Measurements from ENCODE around the gene GPLD1. TPM values are rescaled to one million over a fixed set of nuclear protein-coding genes. Genes with fewer than 3 reads are reported as not detected.

GPLD1 gene
- total RNA-seq, 1 donor from 2014 or later: 4.8 TPM

GRCh38 chr6:24497254-24497970 lies 8.0 kb upstream of the GPLD1 start:
- Mint-ChIP-seq H3K9me3 (peaks cover 9% of the 10 kb centered on the region), H3K36me3 (peaks cover 19% of the 10 kb centered on the region)

GRCh38 chr6:24494821-24495795 lies 5.7 kb upstream of the GPLD1 start, which contains the start of gene ALDH5A1:
TSS of gene ALDH5A1 (plus strand) at chr6:24494969. CDS start at chr6:24494997, 28 bp downstream.
- no peak for TF ChIP-seq CTCF (IDR thresholded peaks at IDR 0.05; ENCODE audit: unreplicated experiment)
- peak within 1 kb of the TSS; percentile 7 for H3K27ac Mint-ChIP-seq

More at GRCh38 chr6:24497254-24497970, 8.0 kb upstream of the GPLD1 start:
- Mint-ChIP-seq H3K27me3 (ENCODE audit: low read depth) (no peaks in the 10 kb centered on the region), H3K27ac (no peak overlapping the region), H3K4me3 (no peak overlapping the region), H3K4me1 (peaks cover 4% of the 10 kb centered on the region)
- no peak for DNase-seq (ENCODE audit: low spot score in 2 of 2, unreplicated experiment in 2 of 2)
- no peak for TF ChIP-seq CTCF (IDR thresholded peaks at IDR 0.05; ENCODE audit: unreplicated experiment)

GRCh38 chr6:24493945-24494820 lies 4.8 kb upstream of the GPLD1 start:
- peaks cover 19% of the 10 kb centered on the region for H3K36me3 Mint-ChIP-seq
- H3K4me3 Mint-ChIP-seq: peak overlapping the region; percentile 73
- no peak overlapping the region for H3K27ac Mint-ChIP-seq
- DNase-seq (ENCODE audit: low spot score in 2 of 2, unreplicated experiment in 2 of 2): no peak
- peaks cover 9% of the 10 kb centered on the region for H3K9me3 Mint-ChIP-seq
- no peaks in the 10 kb centered on the region for H3K27me3 Mint-ChIP-seq (ENCODE audit: low read depth)
- peaks cover 4% of the 10 kb centered on the region for H3K4me1 Mint-ChIP-seq
- no peak for TF ChIP-seq CTCF (IDR thresholded peaks at IDR 0.05; ENCODE audit: unreplicated experiment)

More at GRCh38 chr6:24494821-24495795, 5.7 kb upstream of the GPLD1 start, which contains the start of gene ALDH5A1:
- Mint-ChIP-seq H3K4me3 (peak within 1 kb of the TSS; percentile 73), H3K27me3 (ENCODE audit: low read depth) (no peaks in the 10 kb centered on the region), H3K36me3 (peaks cover 19% of the 10 kb centered on the region), H3K4me1 (peaks cover 4% of the 10 kb centered on the region), H3K9me3 (peaks cover 9% of the 10 kb centered on the region)
- peak; percentile 49 to 77 for DNase-seq (ENCODE audit: low spot score in 2 of 2, unreplicated experiment in 2 of 2)

- DNase-seq (ENCODE audit: low spot score in 2 of 2, unreplicated experiment in 2 of 2): no peak
- Mint-ChIP-seq H3K4me3 (no peak overlapping the region), H3K9me3 (peaks cover 9% of the 10 kb centered on the region), H3K27ac (no peak overlapping the region), H3K27me3 (ENCODE audit: low read depth) (no peaks in the 10 kb centered on the region), H3K4me1 (peaks cover 4% of the 10 kb centered on the region), H3K36me3 (peaks cover 13% of the 10 kb centered on the region)
- no peak for TF ChIP-seq CTCF (IDR thresholded peaks at IDR 0.05; ENCODE audit: unreplicated experiment)
These were observed 3.1 kb upstream of the GPLD1 start for GRCh38 chr6:24492475-24492874.

- no peaks in the 10 kb centered on the region for H3K27me3 Mint-ChIP-seq (ENCODE audit: low read depth)
- no peak overlapping the region for H3K4me3 Mint-ChIP-seq
- H3K4me1 Mint-ChIP-seq: peaks cover 4% of the 10 kb centered on the region
- H3K27ac Mint-ChIP-seq: no peak overlapping the region
- DNase-seq (ENCODE audit: low spot score in 2 of 2, unreplicated experiment in 2 of 2): no peak
- H3K9me3 Mint-ChIP-seq: no peaks in the 10 kb centered on the region
- peaks cover under 1% of the 10 kb centered on the region for H3K36me3 Mint-ChIP-seq
- TF ChIP-seq CTCF (IDR thresholded peaks at IDR 0.05; ENCODE audit: unreplicated experiment): no peak
These were observed 1.6 kb upstream of the GPLD1 start for GRCh38 chr6:24490948-24491347.
